HFF-Myc (cell line): ENCODE results near the gene OPRM1.

Experiments
- DNase-seq: peaks from one replicate; pipeline ENCODE4 v3.0.0-alpha.2; 2011; ENCODE audit warnings: low read depth; ENCODE audit errors: extremely low read depth
- H3K4me3 ChIP-seq: replicated peaks from 2 replicates; pipeline ENCODE4 v1.5.1; 2011; ENCODE audit warnings: low read depth, mild to moderate bottlenecking, control low read depth, low read length
- TF ChIP-seq, protein P1 (sequence below): IDR thresholded peaks from 2 replicates; pipeline ENCODE4 v1.5.1; 2012; ENCODE audit warnings: mild to moderate bottlenecking, low read depth, low read length, control low read depth; ENCODE audit errors: missing control alignments

OPRM1 gene

DNA sequence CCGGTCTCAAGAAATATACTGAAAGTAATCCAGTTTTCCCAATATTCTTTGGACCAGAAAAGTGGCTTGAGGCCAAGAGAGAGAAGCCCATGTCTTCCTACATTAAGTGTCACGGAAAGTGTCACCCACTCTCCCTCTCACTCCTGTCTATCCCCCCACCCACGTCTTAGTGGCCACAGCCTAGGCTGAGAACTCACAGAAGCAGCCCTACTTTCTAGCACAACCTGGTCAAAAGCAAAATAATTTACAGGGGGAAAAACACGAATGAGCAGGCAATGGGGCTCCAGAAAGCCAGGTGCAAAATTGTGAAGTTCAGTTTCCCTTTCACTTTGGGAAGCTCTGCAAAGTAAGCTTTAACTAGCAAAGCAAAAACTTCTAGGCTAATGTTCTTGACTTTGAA, 118.0 kb downstream of the OPRM1 start:
- DNase-seq: no peak
- TF ChIP-seq, protein P1, sequence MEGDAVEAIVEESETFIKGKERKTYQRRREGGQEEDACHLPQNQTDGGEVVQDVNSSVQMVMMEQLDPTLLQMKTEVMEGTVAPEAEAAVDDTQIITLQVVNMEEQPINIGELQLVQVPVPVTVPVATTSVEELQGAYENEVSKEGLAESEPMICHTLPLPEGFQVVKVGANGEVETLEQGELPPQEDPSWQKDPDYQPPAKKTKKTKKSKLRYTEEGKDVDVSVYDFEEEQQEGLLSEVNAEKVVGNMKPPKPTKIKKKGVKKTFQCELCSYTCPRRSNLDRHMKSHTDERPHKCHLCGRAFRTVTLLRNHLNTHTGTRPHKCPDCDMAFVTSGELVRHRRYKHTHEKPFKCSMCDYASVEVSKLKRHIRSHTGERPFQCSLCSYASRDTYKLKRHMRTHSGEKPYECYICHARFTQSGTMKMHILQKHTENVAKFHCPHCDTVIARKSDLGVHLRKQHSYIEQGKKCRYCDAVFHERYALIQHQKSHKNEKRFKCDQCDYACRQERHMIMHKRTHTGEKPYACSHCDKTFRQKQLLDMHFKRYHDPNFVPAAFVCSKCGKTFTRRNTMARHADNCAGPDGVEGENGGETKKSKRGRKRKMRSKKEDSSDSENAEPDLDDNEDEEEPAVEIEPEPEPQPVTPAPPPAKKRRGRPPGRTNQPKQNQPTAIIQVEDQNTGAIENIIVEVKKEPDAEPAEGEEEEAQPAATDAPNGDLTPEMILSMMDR: no peak

DNA sequence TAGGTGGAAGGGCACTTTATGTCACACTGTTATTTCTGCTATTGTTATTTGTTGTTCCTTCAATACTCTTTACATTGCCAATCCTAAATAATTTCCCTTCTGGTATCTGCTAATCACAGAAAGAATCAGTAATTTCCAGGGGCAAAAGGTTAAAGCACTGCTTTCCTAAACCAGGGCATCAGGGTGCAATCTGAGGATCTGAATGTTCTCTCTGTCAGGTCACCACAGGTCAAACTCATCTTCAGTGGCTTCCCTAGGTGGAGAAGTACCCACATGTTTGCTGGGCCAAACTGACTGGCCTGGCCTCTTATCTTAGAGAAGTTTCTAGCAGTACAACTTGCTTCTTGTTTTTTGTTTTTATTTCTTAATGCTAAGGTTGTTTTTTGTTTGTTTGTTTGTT, 118.7 kb downstream of the OPRM1 start:
- no peak overlapping the region for H3K4me3 ChIP-seq
- TF ChIP-seq, protein P1: no peak
- no peak for DNase-seq

More for the DNA sequence above, 118.0 kb downstream of the OPRM1 start:
- no peak overlapping the region for H3K4me3 ChIP-seq

DNA sequence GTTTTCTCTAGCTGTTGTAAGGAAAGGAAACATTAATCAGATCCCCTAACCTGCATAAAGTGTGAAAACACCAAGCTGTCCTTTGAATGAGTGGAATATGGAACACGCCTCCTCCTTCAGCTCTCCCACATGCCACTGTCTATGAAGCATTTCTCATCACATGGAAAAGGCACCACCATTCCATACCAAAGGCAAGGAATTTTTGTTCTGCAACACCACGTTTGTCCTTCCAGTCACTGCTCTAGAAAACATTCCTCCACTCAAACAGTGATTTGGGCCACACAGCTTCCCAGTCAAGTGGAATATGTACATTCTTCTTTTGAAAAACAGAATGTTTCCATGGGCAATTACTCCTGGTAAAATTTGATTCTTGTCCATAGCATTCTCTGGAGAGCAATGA, 120.1 kb downstream of the OPRM1 start:
- DNase-seq: no peak
- H3K4me3 ChIP-seq: no peak overlapping the region
- TF ChIP-seq, protein P1: no peak

- no peak for DNase-seq
- TF ChIP-seq, protein P1: no peak
- H3K4me3 ChIP-seq: no peak overlapping the region
Observed at GRCh38 chr6:154161689-154162088, 122.6 kb downstream of the OPRM1 start.

- DNase-seq: no peak
- no peak overlapping the region for H3K4me3 ChIP-seq
- TF ChIP-seq, protein P1: no peak
Observed at GRCh38 chr6:154164397-154164796, 125.4 kb downstream of the OPRM1 start.

- DNase-seq: no peak
- no peak overlapping the region for H3K4me3 ChIP-seq
- TF ChIP-seq, protein P1: no peak
Observed at GRCh38 chr6:154165478-154165877, 126.4 kb downstream of the OPRM1 start.

DNA sequence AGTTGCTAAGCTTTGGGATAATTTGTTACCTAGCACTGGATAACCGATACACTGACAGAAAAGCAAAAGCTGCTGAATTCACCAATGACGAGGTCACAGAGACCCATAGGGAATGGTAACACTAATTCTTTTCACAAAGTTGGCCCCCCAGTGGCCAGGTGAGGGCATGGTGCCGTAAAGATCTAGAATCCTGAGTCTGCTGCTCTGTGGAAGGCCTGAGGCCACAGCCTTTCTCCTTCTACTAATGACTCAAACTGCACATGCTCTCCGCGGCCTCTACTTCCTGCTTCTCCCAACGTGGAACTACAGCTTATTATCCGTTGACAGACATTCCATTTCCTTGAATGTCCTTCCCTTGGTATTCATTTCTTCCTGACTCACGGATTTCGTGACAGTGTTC, 127.1 kb downstream of the OPRM1 start:
- TF ChIP-seq, protein P1: no peak
- no peak for DNase-seq
- no peak overlapping the region for H3K4me3 ChIP-seq
